ENCODE results near the gene ANKRD13D.

The ANKRD13D gene

DNA sequence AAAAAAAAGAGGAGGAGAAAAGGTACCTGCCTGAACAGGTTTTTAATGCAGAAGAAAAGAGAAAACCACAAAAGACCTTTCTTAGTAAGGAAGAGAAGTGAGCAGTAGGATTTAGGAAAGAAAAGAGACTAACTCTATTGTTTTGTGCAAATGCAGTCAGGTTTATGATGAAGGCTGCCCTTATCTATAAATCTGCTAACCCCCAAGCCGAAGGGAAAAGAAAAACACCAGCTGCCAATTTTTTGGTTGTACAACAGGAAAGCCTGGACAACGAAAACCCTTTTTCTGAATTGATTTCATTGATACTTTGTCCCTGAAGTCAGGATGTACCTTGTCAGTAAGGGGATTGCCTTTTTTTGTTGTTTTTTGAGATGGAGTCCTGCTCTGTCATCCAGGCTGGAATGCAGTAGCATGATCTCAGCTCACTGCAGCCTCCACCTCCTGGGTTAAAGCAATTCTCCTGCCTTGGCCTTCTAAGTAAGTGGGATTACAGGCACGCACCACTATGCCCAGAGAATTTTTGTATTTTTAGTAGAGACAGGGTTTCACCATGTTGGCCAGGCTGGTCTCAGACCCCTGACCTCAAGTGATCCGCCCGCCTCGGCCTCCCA, 43.1 kb downstream of the ANKRD13D start:
- no peak for DNase-seq

DNA sequence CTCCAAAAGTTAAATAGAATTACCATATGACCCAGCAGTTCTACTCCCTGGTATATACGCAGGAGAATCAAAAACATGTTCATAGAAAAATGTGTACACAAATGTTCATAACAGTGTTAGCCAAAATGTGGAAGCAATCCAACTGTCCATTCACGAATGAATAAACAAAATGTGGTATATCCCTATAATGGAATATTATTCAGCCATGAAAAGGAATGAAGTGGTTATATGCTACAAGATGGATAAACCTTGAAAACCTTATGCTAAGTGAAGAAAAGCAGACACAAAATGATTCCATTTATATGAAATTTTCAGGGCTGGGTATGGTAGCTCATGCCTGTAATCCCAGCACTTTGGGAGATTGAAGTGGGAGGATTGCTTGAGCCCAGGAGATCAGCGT, 48.2 kb downstream of the ANKRD13D start:
- DNase-seq, result no peak

DNA sequence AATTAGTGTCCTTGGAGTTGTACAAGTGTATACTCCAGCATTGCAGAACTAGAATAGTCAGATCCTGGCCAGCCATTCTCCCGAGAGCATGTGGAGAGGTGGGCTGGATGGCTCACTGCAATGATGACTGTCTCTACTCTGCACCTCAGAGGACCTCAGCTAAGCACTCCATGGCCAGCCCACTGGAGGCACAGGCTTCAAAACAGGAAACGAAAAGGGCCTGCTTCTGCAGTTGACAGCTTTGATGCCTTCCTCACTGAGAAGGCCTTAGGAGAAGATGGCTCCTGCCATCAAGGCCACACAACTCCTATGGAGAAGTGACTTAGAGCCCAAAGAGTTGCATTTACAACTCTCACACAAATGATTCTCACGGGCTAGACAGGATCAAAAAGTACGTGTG, 55.2 kb downstream of the ANKRD13D start:
- no peak for DNase-seq

DNA sequence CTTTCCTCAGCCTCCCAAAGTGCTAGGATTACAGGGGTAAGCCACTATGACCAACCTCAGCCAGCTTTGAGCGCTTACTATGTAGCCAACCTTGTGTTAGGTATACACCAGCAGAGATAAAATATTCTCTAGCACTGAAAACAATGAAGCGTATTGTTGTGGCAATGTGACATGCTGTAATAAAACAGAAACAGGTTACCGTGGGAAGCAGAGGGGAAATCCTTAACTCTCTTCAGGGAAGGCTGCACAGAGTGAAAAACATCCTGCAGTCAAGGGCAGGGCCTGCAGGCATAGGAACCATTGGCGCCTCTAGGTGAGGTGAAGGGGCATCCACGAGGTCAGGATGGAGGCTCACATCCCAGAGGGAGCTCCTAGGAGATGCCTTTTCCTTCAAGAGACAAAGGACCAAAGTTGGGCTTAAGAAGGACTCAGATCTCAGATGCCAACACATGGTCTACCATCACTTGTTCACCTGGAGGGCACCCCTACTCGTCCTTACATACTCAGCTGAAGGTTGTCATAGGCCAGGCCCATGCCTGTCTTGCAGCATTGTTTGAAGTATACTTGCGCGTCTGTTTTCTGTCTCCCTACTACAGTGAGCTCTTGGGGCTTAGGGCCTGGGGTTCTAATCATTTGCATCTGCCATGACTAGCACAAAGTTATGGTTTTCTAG, 56.3 kb downstream of the ANKRD13D start:
- no peak for DNase-seq

DNA sequence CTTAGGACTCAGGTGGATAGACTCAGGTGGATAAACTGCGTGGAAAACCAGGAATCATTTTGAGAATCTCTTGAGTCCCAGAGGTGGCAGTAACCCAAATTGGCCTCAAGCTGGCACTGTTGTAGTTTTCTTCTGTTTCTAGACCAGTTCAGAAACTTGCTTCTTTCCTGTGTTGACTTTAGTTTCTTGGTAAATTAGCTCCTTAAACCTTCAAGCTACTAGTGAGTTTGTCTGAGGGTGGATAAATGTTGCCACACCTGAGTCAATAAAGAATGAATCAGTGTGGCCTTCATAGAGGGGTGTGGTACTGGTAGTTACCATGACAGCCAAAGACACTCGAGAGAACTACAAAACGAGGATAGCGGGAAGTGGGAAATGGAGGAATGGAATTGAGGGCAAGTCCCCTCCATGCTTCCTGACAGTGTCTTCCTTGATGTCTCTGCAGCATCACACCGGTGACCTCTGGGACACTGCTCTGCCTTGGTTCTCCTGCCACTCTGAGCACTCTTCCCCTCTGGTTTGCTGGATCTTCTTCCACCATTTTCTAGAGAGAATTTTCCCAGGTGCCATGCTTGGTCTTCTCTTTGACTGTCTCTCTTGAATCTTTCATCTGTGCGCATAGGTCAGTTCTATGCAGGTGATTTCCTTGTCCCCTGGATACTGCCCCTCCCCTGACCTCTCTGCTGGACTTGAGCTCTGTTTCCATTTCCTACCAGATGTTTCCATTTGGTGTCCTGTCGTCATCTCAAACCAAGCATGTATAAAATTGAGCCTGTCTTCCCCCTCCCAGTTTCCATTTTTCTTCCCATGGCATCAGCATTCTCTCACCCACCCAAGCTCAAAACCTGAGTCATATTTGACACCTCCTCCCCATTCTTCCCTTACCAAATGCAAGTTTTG, 57.1 kb downstream of the ANKRD13D start:
- DNase-seq, result no peak

DNA sequence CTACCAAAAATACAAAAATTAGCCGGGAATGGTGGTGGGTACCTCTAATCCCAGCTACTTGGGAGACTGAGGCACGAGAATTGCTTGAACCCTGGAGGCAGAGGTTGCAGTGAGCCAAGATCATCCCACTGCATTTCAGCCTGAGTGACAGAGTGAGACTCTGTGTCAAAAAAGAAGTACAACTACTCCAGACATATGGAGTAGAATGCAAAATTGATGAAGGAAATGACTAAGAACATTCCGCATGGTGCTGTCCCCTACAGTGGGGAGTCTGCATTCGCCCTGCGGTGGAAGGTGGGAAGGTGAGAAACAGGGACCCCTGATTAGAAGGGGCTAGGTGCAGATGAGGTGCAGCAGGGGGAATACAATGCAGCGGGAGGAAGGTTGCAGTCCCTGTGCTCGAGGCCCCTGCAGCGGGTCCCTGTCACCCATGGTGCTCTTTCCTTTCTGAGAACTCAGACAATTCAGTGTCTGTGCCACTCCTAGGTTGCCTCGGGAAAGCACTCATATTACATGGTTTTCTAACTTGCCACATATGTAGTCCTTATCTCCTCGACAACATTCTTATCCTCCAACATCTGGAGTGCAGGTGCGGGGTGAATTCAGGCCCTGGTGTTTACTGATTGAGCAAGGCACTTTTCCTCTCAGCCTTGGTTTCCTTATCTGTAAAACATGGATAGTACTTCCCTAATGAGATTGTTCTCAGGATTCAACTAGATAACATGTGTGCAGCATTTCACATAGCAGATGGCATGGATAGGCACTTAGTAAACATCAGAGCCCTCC, 59.1 kb downstream of the ANKRD13D start:
- DNase-seq, result peak; percentile 44

DNA sequence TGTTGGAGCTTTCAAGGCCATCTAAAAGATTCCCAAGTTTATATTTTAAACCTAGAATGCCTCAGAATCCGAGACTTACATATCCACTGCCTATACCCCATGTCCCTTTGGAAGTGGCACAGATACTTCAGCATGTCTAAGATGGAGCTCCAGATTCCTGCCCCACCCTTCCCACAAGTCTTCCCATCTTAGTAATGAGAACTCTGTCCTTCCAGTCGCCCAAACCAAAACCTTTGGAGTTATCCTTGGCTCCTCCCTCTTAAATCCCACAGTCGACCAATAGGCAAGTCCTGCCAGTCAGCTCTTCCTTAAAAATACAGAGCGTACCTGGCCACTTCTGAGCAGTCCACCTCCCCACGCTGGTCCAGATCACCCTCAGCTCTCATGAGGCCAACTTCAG, 59.9 kb downstream of the ANKRD13D start:
- DNase-seq, result no peak

DNA sequence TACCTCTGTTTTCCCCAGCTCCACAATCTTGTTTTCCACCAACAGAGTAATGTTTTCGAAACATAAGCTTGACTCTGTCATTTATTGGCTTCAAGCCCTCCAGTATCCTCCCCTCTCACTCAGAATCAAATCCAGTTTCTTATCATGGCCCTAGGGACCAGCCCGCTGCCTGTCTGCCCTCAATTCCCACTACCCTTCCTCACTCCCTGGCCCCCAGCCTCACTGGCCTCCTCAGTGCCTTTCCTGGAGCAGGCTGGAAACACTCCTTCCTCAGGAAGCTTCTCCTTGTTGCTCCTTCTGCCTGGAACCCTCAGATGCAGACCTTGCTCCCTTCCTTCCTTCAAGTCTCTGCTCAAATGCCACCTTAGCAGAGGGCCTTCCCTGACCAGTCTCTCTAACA, 60.4 kb downstream of the ANKRD13D start:
- no peak for DNase-seq

DNA sequence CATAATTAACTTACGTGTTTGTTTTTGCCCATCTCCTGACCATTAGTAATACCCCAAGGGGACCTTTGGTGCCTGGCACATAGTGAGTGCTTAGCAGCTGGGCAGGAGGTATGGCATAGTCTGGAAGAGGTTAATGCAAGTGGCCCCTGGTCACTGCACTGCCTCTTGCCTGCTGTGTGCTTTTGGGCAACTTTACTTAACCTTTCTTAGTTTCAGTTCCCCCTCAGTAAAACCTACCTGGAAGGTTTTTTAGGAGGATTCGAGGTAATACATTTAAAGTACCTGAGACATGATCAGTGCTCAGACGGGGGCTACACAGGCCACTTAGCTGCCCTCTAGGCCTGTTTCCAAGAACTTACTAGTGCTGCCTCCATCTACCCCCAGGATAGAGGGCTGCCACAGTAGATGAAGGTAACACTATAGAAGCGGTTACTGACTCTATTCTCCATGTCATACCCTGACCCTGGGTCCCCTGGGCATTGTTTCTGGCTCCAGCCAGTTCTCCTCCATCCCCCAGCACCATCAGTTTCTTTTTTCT, 60.9 kb downstream of the ANKRD13D start:
- no peak for DNase-seq

DNA sequence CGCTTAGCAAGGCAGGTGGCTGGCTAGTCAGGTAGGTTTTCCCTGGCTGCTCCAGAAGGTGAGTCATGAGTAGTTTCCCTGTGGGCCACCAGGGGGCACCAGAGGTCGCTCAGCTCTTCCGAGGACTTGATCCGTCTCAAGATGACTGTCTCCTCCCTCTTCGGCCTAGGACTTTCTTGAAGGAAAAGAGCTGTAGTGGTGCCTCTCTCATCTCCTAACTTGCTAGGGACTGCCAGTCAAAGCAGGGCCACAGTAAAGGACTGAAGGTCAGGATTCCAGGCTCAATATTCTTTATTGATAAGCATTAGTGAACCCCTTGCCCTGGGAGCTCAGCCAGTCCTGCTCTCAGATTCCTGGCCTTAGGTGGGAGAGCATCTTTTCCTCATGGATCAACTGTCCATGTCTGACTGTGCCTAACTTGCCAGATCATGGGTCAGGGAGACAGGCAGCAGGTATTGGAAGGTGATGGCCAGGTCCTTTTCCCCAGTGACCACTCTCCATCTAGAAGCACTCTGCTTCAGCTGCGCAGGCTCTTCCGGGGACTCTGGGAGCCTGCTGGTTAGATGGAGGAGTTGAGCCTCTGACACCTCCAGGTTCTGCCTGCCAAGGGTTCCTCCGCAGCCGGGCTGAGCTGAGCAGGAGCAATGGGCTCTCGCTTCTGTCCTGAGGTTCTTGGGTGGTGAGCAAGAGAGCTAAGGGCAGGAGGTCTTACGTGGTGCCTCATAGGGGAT, 62.3 kb downstream of the ANKRD13D start:
- peak; percentile 26 for DNase-seq

Data from NCI-H2171 (cell line).